Lower leg skin (tissue), 4 donors: ENCODE results near the gene ARHGAP8. TPM values are rescaled to one million over a fixed set of nuclear protein-coding genes. Genes with fewer than 3 reads are reported as not detected.
"Not testable (repeated sequence)": the region's sequence is repeated elsewhere in the genome, so short reads cannot be mapped to it uniquely, and the experiment has no call there.

ENCODE experiments used
- DNase-seq, 2 donors: peaks; one replicate each; pipeline ENCODE4 v3.0.0-alpha.2; 2019; ENCODE audit warnings: low spot score in 2 of 2
- H3K4me3 ChIP-seq: fragments of 200-600 bp; sonication (generic); 2 replicates; pipeline ENCODE4 v1.5.1; 2017; ENCODE audit warnings: mild to moderate bottlenecking, low read depth; ENCODE audit not compliant: poor library complexity, severe bottlenecking
- CTCF ChIP-seq, 3 donors: fragments of 450-650 bp; IDR thresholded peaks; one replicate each; pipeline ENCODE4 v1.5.1; 2016; ENCODE audit warnings: antibody characterized with exemption in 3 of 3, mild to moderate bottlenecking in 3 of 3, moderate library complexity in 2 of 3
- POLR2A ChIP-seq, 2 donors: fragments of 450-650 bp; IDR thresholded peaks; one replicate each; pipeline ENCODE4 v1.6.1; 2016 to 2017; ENCODE audit warnings: antibody characterized with exemption in 2 of 2, mild to moderate bottlenecking in 1 of 2, moderate library complexity in 1 of 2
- WGBS, 2 donors: methylation state at CpG; one replicate each; pipeline ENCODE4 v1.1.5; 2018; 5-methylcytosine and 5-hydroxymethylcytosine counted together
- intact Hi-C: fragments of 100-400 bp; cut with DNase I; formaldehyde crosslinking; loops from one replicate; pipeline ENCODE4 v1.15.0; 2023; ENCODE audit warnings: low total_unique reads
- total RNA-seq, 4 donors: library from RNA; depleted of rRNA; stranded (reverse); fragments of >200 nt; gene quantifications; one replicate each; pipeline ENCODE4 v1.1.0, GENCODE V29; 2016

ARHGAP8 gene
- total RNA-seq, 4 donors from 2014 or later = 2.9 to 3.4 (median 3.2) TPM

GRCh38 chr22:44895296-44896055, 143.1 kb downstream of the ARHGAP8 start:
- no peak overlapping the region for H3K4me3 ChIP-seq
- TF ChIP-seq CTCF (IDR thresholded peaks at IDR 0.05) (no peak), POLR2A (IDR thresholded peaks at IDR 0.05) (no peak)
- intact Hi-C loops = no loop called here
- WGBS, 2 donors = 82 to 91% methylated on average over 23 of the region's 23 CpGs
- peak in 1 of 2 donors; percentile 80 for DNase-seq

GRCh38 chr22:44898236-44898635, 145.9 kb downstream of the ARHGAP8 start:
- peak in 1 of 2 donors; percentile 78 for DNase-seq
- intact Hi-C loops = no loop called here
- no peak overlapping the region for H3K4me3 ChIP-seq
- TF ChIP-seq POLR2A (IDR thresholded peaks at IDR 0.05) = no peak
- no peak for TF ChIP-seq CTCF (IDR thresholded peaks at IDR 0.05)
- 95 to 96% methylated on average over 6 of the region's 6 CpGs for WGBS, 2 donors

GRCh38 chr22:44901301-44901700, 148.9 kb downstream of the ARHGAP8 start:
- no peak overlapping the region for H3K4me3 ChIP-seq
- intact Hi-C loops = no loop called here
- WGBS, 2 donors = 76 to 86% methylated on average over 2 of the region's 2 CpGs
- DNase-seq = peak in 1 of 2 donors; percentile 3
- TF ChIP-seq CTCF (IDR thresholded peaks at IDR 0.05) (no peak), POLR2A (IDR thresholded peaks at IDR 0.05) (no peak)

- WGBS, 2 donors = 57 to 79% methylated on average over 1 to 2 of the region's 2 CpGs
- DNase-seq = not testable (repeated sequence)
Observed at GRCh38 chr22:44903164-44903563, 150.8 kb downstream of the ARHGAP8 start.

GRCh38 chr22:44904492-44905152, 152.2 kb downstream of the ARHGAP8 start:
- DNase-seq = peak in 1 of 2 donors; percentile 26
- intact Hi-C loops, H3K4me3 ChIP-seq: not testable (repeated sequence)
- 24 to 61% methylated on average over 3 to 4 of the region's 5 CpGs for WGBS, 2 donors

More at GRCh38 chr22:44903164-44903563, 150.8 kb downstream of the ARHGAP8 start:
- H3K4me3 ChIP-seq, intact Hi-C loops: not testable (repeated sequence)

- intact Hi-C loops = no loop called here
- WGBS, 2 donors = 90% methylated on average over 21 of the region's 21 CpGs
- no peak for TF ChIP-seq POLR2A (IDR thresholded peaks at IDR 0.05)
- no peak for TF ChIP-seq CTCF (IDR thresholded peaks at IDR 0.05)
- H3K4me3 ChIP-seq = no peak overlapping the region
- DNase-seq = peak in 1 of 2 donors; percentile 61
Observed at GRCh38 chr22:44906248-44906936, 154.0 kb downstream of the ARHGAP8 start.
